ENCODE measurements around the gene ANKRD37.
A peak's percentile ranks its signal among the peaks of the same experiment; 100 is the strongest.

ANKRD37 gene

GRCh38 chr4:185381288-185382196 is 15.1 kb upstream of the ANKRD37 start:
- DNase-seq, result no peak

DNA sequence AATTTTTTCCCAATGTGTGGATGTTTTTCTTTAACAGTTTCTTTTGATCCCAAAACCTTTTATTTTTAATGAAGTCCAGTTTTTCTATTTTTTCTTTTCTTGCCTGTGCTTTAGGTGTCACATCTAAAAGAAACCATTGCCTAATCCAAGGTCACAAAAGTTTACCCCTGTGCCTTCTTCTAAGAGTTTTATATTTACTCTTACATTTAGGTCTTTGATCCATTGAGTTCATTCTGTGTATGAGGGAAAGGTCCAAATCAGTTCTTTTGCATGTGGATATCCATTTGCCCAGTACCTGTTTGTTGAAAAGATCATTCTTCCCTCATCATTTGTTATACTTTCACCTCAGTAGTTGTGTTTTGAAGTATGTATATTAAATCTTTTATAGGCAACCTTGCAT is 13.9 kb upstream of the ANKRD37 start:
- DNase-seq, result no peak

- no peak for DNase-seq
These were observed 13.2 kb upstream of the ANKRD37 start for GRCh38 chr4:185383451-185383850.

GRCh38 chr4:185384061-185384460 is 12.6 kb upstream of the ANKRD37 start:
- no peak for DNase-seq

GRCh38 chr4:185384930-185385331 is 11.7 kb upstream of the ANKRD37 start:
- no peak for DNase-seq

GRCh38 chr4:185387957-185388356 is 8.7 kb upstream of the ANKRD37 start:
- DNase-seq, result no peak

- DNase-seq, result no peak
These were observed 5.7 kb upstream of the ANKRD37 start for GRCh38 chr4:185390941-185391340.

- DNase-seq, result no peak
These were observed 4.5 kb upstream of the ANKRD37 start for GRCh38 chr4:185392156-185392555.

DNA sequence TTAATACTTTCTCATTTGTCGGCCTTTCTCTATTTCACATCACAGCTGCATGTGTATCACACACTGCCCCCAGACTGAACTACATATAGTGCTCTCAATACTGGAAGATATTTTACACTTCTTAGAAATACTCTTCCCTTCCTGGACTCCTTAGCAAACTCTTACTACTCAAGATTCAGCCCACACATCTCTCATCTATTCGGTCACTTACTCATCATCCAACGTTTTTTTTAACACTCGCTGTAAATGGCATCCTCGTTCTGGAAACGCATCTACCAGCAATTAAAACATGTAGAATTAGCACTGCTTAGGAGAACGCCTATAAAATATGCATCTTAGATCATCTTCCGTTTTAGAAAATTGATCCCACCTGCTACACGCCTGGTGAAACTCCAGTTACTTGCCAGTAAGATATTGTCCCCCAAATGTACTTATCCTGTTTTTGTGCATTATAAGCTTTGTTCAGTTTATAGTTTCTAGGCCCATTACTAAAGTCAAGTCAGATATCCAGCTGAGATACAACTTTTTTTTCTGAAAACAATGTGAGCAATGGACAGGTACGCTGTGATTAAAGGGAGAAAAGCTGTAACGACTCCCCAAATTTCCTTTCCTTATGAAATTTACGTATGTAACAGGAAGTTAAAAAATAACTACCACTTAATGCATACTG is 1.9 kb upstream of the ANKRD37 start:
- no peak for DNase-seq

GRCh38 chr4:185395238-185395955 is 1.2 kb upstream of the ANKRD37 start, which contains the start of gene LRP2BP:
TSS of gene LRP2BP (minus strand) at chr4:185395924. CDS start at chr4:185378186, 17,738 bp downstream.
- DNase-seq, result no peak

GRCh38 chr4:185395956-185396723 is 501 bp upstream of the ANKRD37 start:
- DNase-seq, result peak; percentile 93

DNA sequence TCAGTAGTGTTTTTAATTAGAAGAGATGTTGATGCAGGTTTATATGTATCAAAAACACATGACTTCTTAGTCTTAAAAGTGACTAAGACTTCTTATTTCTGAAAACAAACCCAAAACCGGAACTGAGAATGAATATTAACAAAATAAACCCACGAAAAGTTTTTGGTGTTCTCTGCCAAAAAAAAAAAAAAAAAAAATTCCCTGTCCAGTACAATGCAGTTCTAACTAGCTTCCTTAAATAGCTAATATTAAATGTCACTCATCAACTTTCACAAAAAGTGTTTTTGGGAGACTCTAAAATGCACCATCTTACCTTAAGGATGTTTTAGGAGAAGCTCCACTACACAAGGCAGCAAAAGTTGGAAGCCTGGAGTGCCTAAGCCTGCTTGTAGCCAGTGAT is 2.0 kb downstream of the ANKRD37 start:
- DNase-seq, result no peak

DNA sequence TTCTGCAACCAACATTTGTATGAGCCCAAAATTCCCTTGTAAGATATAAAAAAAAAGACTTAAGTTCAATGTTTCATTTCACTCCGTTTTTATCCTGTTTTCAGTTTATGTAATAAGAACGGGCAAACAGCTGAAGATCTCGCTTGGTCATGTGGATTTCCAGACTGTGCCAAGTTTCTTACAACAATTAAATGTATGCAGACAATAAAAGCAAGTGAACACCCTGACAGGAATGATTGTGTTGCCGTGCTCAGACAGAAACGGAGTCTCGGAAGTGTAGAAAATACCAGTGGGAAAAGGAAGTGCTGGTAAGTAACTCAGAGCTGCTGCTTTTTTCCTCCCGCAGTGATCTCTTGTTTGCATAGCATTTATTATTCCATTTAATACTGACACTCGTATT is 2.8 kb downstream of the ANKRD37 start:
- DNase-seq, result no peak

- DNase-seq, result no peak
These were observed 7.4 kb downstream of the ANKRD37 start for GRCh38 chr4:185404031-185404430.

- DNase-seq, result no peak
These were observed 8.8 kb downstream of the ANKRD37 start for GRCh38 chr4:185405296-185405999.

GRCh38 chr4:185408432-185408831 is 11.8 kb downstream of the ANKRD37 start:
- no peak for DNase-seq

DNA sequence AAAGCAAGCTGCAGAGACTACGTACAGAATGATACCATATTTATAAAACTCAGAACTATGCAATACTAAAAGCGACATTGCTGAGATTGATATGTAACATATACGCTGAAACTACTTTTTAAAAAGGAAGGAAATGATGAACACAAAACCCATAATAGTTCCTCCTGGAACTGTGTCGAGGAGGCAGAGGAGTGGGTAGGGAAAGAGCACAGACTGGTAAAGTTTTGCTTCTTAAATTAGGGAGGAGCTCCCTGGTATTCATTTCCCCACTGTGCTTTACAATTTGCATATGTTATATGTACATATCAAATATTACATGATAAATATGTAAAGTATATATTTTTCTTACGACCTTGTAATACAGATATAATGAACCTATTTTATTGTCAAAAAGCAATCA is 15.2 kb downstream of the ANKRD37 start:
- no peak for DNase-seq

GRCh38 chr4:185412412-185412811 is 15.8 kb downstream of the ANKRD37 start:
- no peak for DNase-seq

GRCh38 chr4:185416955-185417354 is 20.3 kb downstream of the ANKRD37 start:
- no peak for DNase-seq

DNA sequence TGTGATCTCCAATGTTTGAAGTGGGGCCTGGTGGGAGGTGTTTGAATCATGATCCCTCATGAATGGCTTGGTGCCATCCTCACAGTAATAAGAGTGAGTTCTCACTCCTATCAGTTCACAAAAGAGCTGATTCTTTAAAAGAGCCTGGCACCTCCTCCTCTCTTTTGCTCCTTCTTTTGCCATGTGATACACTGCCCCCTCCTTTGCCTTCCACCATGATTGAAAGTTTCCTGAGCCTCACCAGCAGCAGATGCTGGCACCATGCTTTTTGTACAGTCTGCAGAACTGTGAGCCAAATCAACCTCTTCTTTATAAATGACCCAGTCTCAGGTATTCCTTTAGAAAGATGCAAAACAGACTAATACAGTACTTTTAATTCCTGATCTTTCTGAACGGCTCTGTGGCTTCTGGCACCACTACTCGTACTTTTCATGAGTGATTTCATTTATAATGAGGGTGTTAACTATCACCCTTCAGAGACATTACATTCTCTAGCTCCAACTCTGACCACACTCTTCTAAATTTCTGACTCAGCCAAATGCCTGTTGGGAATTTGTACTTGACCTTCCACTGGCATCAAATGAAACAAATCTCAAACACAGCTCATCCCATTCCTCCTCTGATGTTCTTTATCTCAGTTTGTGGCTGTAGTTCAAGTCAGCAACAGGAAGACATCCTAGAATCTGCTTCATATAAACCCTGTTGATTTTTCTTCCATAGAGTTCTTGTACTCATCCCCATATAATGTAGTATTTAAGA is 24.9 kb downstream of the ANKRD37 start:
- no peak for DNase-seq
